Stimulated activated CD8-positive, alpha-beta memory T cell treated with anti-CD3 and anti-CD28 coated beads, Interleukin-2, amount 100 ng/mL, for 1 hour (primary cell): ENCODE results near the gene DPY19L1.
"Not testable (repeated sequence)": the region's sequence is repeated elsewhere in the genome, so short reads cannot be mapped to it uniquely, and the experiment has no call there.

Source experiments
- DNase-seq, 2 donors: peaks; one replicate each; pipeline ENCODE4 v3.0.0-alpha.2; 2020; ENCODE audit warnings: low read depth in 2 of 2

Gene DPY19L1

DNA sequence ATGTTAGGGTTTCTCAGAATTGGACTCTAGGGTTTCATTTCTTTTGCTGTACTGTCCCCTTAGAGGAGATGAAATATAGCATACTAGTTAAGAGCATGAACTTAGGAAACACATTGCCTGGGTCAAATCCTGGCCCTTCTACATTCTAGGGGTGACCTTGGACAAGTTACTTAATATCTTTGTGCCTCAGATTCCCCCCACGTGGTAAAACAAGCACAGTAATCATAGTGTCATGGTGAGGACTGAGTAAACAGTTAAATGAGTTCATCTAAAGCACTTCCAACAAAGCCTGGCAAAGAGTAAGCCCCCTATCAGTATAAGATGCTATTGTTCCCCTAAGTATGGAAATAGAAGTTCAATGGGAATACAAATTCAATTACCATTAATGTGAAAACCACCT lies 5.1 kb downstream of the DPY19L1 start:
- DNase-seq, result no peak

DNA sequence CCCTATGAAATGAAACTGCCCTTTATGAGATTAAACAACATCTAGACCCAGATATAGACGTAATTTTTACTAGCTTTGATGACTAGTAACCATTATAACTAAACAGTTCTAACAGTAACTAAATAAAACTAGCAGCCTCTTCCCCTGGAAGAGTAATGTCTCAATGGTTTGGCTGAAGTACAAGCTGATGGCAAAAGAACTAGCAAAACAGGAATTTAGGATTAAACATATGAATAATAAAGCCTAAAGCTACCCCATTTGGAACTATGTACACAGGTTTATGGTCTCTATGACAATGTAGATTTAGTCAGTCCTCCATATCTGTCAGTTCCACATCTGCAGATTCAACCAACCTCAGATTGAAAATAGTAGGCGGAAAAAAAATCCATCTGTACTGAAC lies 6.4 kb downstream of the DPY19L1 start:
- DNase-seq, result no peak

DNA sequence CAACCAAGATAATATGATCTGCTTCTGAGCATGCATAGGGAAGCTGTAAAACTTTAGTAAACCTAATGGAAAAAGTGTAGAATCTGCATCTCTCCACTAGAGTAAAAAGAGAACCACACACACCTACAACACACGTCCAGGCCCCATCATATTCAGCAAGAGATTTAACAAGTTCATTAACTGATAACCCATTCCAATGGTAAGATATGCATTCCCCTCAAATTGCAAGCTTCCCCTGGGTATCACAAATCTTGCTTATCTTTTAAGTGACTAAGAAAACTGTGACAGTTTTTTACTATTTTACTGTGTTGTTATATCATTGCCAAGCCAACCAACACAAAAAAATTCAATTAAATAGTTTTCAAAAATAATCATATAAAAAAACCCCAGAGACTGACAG lies 8.0 kb downstream of the DPY19L1 start:
- no peak for DNase-seq

DNA sequence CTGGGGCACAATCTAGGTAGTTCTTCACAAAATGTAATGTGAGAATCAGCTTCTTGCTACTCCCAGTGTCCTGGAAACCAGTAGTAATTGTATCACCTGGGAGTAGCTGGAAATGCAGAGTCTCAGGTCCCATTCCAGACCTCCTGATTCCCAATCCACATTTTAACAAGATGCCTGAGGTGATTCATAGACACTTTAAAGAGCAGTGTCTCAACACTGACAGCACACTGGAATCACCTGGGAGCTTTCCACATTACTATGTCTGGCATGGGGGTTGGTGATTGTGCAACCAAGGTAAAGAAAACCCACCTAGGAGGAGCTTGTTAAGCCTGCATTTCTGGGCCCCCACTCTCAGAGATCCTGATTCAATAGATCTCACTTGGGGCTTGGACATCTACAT lies 11.1 kb downstream of the DPY19L1 start:
- no peak for DNase-seq

DNA sequence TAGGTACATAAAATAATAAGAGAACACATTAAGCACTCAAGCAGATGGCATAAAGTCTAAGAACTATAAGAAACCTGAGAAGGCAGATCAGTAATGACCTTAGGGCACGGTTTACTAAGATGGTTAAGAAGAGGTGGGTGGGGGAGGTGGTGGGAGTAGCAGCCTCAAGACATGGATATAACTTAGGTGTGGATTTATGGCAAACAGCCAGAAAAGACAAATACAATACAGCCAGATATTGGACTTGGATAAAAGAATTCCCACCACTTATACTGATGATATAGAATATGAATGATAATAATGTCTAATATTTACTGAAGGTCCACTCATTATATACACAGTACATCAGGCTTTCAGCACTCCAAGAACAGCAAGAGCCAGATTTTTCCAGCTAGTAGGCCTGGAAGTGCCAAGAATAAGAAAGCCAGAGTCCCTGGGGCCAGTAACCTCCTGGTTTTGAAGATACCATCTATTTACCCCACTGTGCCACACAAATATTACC lies 11.9 kb downstream of the DPY19L1 start:
- no peak for DNase-seq

DNA sequence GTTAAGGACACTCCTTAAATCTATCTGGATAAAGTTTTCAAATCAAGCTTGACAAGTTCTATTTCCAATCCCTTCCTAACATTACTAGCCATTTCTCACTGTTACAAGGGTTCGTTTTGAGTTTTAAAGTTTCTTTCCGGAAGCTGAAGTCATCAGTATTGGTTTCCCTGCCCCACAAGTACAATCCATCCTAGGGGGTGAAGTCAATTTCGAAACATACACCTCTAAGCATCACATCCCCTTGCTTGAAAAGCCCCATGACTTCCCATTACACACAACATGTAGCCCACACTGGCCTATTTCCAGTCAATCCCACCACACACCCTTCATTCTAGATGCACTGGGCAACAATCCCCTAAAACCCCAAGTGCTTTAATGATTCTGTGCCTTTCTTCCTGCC lies 13.0 kb downstream of the DPY19L1 start:
- DNase-seq, result no peak

DNA sequence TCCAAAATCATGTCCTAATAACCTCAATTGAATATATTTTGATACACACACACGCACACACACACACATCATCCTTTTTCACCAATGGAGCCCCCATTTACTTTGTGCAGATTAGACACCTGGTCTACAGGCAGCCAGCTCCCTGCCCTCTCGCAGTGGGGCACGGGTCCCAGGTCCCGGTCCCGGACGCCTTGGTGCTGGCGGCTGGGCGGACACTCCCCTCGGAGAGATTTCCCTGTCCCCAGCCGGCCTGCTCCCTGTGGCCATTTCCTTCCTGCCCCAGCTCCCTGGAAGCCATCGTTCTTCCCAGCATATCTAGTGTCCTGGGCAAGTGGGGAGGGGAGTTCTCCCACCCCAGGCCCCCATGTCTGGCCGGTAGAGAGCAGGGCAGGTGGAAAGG lies 14.6 kb downstream of the DPY19L1 start:
- DNase-seq, result no peak

DNA sequence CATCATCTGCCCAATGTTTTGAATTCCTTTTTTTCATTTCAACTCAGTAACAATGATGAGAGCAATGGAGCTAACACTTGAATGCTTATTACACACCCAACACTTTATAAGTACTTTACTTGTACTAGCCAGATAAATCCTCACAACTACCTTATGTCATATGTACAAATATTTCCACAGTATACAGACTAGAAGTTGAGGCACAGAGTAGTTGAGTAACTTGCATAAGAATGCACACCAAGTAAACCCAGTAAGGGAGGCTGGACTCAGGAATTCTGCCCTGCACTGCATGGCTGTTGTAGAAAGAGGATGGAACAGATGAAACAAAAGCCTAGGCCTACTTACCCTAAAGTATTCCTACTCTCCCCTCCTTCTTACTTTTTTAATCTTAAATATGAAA lies 15.8 kb downstream of the DPY19L1 start:
- no peak for DNase-seq

DNA sequence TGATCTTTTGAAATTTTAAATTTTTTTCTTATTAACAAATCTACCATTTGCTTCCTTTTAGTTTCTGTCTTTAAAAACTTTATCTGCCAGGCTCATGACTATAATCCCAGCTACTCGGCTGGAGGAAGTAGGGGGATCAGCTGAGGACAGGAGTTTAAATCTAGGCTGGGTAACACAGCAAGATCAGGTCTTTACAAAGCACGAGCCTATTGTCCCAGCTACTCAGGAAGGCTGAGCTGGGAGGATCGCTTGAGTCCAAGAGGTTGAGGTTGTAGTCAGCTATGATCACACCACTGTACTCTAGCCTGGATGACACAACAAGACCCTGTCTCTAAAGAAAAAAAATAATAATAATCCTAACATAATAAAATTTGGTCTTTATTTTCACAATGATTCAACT lies 17.5 kb downstream of the DPY19L1 start:
- no peak for DNase-seq

DNA sequence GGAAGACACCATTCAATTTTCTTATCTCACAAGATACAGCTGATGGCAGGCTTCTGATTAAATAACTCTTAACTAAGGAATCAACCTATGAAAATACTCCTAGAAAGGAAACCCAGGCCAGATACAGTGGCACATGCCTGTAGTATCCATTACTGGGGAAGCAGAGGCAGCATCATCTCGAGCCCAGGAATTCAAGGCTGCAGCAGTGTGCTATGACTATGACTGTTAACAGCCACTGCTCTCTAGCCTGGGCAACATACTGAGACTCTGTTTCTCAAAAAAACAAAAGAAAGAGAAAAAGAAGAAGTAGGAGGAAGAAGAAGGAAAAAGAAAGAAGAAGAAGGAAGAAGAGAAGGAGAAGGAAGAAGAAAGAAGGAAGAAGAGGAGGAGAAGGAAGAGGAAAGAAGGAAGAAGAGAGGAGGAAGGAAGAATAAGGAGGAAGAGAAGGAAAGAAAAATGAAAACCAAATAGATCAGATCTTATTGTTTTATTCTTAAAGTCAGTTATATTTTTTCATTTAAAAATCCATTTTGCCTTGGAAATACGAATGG lies 18.0 kb downstream of the DPY19L1 start:
- no peak for DNase-seq

DNA sequence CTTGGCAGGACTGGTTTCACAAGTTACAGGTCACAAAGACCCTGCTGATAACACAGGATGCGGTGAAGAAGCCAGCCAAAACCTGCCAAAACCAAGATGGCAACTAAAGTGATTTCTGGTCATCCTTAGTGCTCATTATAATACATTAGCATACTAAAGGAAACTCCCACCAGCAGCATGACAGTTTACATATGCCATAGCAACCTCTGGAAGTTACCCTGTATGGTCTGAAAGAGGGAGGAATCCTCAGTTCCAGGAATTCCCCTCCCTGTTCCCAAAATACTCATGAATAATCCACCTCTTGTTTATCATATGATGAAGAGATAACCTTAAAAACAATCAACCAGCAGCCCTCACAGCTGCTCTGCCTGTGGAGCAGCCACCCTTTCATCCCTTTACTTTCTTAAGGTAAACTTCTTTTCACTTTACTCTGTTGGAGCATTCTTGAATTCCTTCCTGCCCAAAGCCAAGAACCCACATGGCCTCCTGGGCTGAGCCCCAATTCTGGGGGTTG lies 21.9 kb downstream of the DPY19L1 start:
- DNase-seq, result no peak

DNA sequence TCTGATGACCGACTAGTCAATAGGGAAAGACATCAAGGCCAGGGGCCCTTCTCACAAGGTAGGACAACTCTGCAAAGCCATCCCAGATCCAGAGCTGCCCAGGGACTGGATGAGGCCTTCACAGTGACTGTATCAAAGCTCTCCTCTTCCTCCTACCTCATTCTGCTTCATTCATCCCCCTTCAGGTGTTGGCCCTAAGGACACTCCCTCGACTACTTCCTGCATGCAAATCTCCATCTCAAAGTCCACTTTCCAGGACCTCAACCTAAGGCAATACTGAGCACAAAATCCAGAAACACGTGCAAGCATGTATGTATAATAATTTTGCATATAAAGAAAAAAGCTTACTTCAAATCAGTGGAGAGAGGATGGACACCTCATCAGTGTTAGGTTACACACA lies 25.1 kb downstream of the DPY19L1 start:
- no peak for DNase-seq

DNA sequence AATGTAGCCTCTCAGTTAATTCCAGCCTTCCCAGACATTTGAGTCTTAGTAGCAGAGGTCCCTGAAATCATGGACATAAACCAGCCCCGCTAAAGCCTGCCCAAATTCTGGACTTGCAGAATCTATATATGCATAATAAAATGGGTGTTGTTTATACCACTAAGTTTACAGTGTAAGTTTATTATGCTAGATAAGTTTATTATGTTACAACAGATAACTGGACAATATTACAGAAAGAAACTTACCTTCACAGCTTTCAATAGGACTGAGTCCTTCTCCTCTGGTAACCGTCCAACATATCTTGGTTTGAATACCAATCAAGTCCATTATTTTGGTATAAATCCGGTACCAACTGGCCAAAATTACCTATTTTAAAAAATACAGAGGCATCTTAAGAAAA lies 26.2 kb downstream of the DPY19L1 start:
- DNase-seq, result no peak

DNA sequence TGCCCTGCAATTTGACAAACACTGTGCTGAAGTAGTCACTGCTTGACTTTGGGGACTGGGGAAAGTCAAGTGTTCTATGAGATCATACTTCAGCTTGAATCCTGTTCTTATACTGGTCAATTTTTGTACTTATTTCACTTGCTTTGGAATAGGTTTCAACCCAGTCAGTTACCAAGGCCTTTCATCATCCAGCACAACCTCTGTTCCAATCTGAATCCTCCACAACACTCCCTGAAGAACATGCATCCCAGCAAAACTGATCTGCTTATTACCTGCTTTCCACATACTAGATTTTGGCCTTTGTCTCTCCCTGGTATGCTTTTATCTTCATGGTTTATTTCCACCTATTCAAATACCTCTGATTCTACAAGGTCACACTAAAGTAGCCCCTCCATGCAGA lies 29.5 kb downstream of the DPY19L1 start:
- no peak for DNase-seq

DNA sequence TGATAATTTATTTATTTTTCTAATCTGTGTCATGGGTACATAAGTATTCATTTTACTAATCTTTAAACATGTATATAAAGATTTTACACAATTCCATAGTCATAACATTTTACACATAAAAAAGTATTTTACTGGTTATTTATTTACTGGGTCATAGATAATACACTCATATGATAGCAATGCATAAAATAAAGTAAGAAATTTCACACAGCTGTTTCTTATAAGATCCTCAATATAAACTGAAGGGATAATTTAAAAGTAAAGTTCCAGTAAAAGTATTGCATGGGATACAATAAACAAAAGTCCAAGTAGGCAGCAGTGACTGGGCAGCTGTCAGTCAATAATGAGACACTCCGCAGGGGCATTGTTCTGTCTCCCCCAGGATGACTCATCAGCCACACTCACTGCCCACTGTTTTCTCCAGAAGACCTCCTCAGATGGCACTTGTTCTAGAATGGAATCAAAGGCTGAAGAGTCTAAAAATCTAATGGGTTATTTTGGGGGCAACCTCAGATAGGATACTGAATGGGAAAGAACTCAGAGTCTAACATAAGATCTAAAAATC lies 32.7 kb downstream of the DPY19L1 start:
- no peak for DNase-seq

DNA sequence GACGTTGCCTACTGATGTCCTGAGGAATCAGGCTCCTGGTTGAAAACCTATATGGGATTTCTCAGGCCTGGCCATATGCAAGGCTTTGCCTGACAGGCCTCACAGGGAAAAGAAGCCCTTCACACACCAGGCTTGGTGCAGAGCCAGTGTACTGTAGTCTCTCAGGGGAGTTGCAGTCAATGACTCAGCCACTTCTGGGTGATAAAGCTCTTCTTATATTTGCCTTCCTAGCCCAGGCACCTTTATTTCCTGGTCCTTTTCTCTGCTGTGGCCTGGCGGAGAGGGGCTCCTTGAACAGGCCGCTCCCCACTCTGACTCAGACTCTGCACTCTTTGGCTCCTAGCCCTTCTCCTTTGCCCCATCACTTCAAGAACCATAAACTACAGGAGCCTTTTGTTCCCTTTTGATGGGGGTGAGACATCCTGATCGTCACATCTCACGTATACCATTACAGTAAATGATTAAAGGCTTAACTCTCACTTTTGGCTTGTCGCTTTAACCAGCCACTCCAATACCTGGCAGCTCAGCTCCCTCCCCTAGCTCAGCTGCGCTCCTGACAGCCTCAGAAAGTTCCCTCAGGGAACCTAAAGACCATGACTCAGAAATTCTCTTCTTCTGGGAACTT lies 33.5 kb downstream of the DPY19L1 start:
- no peak for DNase-seq

DNA sequence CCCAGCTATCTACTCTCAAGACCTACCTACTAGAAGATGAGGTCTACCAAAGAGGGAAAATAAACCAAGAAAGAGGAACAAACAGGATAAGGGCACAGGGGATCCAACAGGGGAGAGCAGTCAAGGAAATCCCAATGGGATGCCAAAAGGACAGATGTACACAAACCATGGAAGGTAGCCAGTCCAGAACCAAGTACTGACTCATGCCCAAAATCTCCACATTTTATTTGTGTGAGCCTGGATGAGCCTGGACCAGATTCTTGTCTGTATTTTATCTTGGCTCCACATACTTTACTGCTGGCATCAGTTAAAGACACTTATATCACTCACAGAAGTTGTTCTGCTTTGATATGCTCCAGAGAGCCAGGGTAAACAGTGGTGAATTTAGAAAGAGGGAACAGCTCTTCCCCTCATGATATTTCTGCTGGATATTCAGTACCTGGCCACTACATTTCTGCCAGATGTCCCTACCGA lies 34.1 kb downstream of the DPY19L1 start:
- DNase-seq, result not testable (repeated sequence)

DNA sequence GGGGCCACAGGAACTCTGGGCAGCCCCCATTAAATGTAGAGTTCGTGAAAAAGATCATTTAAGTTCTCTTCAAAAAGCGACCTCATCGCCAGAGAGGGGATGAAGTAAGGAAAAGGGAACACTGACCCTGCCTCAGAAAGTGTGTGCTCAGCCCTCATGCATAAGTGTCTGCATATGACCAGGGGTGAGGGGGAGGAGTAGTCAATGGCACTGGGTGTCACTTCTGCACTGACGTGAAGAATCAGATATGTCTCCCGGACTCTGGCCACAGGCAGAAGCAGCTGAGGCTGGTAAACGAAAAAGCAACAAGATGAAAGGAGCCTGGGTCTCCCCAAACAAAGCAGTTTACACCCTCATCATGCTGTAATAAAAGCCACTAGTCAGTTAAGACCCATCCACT lies 39.0 kb downstream of the DPY19L1 start:
- DNase-seq, result not testable (repeated sequence)

DNA sequence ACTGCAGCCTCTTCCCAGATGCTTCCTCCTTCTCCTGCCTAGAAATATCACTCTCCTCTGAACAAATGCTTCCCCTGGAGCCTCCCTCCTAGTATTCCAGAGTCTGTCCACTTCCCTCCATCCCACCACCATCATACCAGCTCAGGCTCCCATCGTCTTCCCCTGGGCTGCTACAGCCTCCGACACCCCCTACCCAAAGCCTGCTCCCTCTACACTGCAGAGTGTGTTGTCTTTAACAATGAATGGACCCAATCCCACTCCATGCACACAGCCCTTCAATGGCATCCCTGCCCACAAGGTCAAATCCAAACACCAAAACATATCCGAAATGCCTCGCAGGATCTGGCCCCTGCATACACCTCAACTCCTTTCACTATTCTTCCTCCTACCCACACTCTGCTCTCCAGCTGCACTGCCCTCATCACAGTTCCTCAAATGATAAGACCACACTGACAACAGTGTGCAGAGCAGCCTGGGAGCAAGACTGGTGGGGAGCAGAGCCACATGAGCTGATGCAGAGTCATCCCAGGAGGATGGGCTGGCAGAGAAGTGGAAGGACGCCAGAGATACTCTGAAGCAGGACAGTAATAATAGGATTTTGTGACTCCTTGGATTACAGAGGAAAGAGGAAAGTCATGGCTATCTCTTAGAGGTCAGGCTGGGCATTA lies 40.7 kb downstream of the DPY19L1 start:
- DNase-seq, result not testable (repeated sequence)

DNA sequence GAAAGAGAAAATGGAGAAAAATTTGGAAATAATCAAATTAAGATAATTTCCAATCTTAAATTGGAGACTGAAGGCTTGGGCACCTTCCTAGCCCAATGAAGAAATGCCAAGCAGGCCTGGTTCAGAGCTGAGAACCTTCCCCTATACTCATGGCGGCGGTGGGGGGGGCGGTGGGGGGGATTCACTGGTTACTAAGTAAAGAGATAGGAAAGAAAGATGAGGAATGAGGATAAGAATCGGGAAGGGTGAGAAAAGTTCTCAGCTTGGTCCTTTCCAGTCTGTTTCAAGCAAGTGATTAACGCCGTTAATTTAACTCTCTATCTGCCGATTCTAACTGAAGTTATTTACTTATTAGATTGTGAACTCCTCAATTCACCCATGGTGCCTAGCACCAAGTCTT lies 41.5 kb downstream of the DPY19L1 start:
- DNase-seq, result no peak

DNA sequence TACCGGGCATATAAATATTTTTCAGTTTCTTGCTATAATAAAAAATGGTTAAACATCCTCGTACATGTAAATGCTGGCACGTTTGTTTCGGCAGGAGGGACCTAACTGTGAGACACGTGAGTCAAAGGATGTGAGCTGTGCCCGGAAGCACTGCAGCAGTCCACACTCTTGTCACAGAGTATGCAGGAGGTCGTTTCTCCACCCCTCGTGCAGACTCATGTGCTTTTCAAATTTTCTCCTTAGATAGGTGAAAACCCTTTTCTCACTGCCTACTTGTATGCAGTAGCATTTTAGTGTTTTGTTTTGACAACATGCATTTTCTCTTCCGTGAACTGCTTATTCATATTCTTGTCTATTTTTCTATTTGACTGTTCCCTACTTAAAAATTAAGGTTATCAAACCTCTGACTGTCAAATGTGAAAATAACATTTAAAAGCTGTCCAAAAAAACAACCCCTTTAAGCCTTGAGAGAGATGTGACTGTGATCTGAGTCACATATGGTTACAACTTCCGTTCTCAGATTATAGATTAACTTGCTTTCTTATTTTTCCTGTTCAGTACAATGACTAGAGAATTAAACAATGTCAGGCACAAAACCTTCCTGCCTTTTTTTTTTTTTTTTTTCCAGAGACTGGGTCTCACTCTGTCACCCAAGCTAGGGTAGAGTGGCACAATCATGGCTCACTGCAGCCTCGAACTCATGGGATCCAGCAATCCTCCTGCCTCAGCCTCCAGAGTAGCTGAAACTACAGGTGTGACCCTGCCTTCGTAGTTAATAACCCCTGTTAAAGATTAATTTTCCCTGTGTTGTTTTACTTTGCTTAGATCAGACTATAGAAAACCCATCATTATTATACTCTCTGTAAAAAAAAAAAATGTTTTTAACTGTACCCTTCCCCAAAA lies 45.1 kb downstream of the DPY19L1 start:
- DNase-seq, result peak in 1 of 2 donors; percentile 20
